GM18508 (cell line): ENCODE data around the gene ALOX5.

Experiments used
- ATAC-seq: cut with Tn5 transposase; IDR thresholded peaks from one replicate; pipeline ENCODE4 v1.9.1; 2021; ENCODE audit warnings: moderate number of reproducible peaks; ENCODE audit not compliant: insufficient read depth, unreplicated experiment

ALOX5 gene

DNA sequence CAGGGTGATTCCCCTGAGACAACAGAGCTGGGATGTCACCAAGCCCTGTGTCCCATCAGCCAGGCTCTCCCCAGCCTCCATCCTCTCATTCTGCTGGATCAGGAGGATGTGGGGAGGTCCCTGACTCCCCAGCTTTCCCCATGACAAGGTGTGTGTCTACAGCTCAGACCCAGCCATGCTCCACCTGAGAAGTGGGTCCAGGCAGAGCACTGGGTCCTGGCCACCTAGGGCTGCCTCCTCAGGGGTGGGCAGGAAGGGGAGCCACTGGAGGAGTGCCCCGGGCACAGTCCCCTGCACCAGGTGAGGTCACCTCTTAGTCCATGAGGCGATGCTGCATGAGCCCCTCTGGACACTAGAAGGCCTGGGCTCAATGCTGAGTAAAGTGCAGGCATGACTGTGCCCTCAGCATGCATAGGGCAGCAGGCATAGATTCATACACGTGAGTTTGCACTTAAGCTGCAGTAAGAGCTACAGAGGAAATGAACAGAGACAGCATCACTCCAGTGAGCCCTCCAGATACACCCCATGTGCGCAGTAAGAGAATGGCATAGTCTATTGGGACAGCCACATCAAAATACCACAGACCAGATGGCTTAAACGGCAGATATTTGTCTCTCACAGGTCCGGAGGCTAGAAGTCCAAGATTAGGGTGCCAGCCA lies 48.3 kb downstream of the ALOX5 start:
- no peak for ATAC-seq

DNA sequence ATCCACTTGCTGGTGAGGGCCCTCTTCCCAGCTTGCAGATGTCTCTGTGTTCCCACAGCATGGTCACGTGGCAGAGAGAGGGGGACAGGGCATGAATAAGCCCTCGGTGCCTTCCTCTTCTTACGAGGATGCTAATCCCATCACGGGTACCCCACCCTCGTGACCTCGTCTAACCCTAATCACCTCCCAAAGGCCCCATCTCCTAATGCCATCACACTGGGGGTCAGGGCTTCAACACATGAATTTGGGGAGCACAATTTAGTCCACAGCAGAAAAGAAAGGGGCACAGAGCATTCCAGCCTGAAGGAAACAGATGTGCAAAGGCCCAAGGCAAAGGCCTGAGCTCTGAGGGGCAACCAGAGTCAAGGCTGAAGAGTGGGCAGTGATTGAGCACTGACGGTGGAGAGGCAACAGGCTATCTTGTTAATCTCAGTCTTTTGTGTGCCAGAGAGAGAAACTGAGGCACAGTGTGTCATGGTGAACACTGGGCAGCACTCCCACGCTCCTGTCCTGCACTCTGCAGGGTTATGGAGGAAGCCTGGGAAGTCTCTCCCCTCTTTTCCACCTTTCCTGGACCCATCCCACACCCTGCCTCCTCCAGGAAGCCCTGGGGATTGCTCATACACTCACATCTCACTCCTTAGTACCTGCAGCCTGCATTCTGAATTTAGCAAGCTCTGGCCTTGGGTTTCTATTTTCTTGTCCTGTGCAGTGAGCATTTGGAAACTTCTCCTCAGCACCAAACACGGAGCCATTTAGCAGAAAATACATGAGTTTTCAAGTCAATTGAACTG lies 49.0 kb downstream of the ALOX5 start:
- ATAC-seq: no peak

DNA sequence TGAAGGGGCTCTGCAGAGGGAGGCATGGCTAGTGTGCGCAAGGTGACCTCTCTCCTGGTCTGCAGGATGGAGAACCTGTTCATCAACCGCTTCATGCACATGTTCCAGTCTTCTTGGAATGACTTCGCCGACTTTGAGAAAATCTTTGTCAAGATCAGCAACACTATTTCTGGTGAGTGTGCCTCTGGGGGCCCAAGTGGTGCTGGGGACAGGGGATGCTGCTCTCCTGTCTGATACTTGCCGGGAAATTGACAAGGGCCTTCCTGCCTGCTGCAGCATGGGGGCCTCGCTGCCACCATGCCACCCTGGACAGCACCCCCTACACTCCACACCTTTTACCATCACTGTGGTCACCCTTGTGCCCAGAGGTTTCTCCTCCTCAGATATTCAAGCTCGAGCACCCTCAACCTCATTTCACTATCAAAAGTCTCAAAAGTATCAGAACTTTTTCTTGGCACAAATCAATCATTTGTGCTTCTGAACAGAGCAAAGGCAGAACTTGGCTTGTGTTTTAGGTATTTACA lies 50.0 kb downstream of the ALOX5 start:
- no peak for ATAC-seq

DNA sequence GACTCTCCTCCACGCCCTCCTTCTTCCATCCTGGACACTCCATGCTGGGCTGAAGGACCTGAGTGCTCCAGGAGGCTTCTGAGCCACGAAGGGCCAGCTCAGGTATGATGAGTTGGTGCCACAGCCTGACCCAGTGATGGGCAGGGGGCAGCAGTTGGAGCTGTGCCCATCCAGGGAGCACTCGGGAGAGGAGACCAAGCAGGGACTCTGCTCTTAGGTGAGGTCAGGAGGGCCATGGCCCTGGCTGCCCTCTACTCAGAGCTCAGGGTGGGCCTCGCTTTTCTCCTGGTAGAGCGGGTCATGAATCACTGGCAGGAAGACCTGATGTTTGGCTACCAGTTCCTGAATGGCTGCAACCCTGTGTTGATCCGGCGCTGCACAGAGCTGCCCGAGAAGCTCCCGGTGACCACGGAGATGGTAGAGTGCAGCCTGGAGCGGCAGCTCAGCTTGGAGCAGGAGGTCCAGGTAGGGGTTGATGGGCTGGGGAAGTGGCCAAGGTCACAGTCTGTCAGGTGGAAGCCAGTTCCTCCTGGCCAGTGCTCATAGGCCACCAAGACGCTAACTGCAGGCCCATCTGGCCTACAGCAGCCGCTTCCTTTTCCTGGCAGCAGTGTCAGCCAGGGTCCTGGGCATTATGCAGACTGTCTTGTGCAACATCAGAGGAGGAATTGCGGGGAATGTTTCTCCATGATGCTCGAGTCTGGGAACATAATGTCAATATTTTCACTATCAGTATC lies 50.8 kb downstream of the ALOX5 start:
- ATAC-seq: no peak

DNA sequence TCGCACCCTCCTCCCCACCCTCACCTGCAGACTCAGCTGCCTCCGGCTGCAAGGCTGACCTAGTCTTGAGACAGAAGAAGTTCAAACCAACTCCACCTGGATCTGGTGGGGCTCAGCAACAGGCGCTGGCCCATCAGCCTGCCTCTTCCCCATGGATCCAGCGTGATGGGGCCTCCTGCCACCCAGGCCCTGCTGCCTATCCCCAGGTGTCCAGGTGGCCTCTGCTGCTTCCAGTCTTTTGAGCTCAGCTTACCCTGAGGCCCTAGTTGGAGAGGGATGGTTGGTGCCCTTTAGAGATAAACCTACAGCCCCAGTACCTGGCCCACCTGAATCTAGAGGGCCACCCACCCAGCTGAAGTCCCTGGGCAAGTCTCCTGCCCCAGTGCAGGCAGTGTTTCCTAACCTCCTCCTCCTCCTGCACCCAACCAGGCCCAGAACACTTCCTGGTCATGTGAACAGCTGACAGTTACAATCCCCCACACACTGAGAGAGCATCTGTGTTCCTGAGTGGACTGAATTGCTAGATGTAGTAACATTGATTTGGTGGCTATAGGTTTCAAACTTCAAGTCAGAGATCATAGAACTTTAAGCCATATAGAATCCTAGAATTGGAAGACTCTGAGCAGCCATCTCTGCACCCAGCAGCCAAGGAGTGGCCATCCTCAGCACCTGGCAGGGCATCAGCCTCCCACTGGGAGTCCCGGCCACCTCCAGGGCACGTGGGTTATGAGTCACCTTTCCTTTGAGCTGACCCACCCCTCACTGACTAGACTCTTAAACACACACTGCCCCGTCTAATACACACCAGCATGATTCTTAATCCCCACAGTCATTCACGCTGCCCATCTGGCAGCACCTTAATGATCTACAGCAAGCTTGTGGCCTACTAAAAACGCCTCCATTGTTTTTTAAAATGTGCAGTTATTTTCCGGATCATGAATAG lies 51.9 kb downstream of the ALOX5 start:
- ATAC-seq: no peak

DNA sequence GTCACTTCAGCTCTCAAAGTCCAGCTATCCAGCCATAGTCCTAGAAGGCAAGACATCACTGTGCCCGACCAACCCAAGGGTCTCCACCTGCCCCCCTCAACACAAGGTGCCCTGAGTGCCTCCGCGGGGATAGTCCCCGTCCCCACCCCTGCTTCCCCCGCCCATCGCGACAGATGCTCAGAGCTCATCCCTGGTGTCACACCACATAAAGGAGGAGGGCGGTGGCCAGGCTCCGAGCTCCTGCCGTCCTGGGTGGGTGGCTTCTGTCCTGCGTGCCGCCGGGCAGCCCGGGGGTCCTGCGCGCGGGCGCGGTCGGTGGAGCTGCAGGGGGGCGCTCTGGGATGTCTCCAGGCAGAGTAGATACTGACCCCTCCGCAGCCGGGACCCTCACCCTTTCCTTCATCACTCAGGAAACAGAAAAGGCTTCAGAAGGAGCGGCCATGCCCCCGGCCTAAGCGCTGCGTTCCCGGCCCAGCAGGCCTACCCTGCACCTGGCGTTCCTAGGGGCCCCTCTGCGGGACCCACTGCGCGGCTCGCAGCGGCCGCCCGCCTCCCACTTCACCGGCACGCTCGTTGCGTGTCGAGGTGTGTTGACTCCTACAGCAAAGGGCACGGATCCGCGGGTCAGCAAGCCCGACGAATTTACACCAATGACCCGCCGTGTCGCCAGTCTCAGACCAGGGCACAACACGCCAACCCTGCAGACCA lies 53.4 kb downstream of the ALOX5 start:
- ATAC-seq: no peak

DNA sequence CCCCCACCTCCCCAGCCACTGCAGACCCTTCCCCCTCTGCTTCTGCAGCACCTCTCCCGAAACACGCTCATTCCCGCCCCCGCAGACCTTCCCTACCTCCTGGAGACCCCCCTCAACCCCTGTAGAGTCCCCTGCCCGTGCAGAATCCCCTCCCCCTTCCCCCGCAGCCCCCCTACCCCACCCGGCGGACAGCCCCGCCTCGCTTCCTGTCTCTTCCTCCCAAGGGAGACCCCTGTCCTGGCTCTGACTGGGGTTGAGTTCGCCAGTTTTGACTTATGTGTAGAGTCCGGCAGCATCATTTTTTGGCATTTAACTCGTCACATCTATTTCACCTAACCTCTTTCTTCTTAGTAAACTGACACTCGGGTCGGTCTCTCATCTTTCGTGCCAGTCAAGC lies 54.0 kb downstream of the ALOX5 start:
- ATAC-seq: no peak

DNA sequence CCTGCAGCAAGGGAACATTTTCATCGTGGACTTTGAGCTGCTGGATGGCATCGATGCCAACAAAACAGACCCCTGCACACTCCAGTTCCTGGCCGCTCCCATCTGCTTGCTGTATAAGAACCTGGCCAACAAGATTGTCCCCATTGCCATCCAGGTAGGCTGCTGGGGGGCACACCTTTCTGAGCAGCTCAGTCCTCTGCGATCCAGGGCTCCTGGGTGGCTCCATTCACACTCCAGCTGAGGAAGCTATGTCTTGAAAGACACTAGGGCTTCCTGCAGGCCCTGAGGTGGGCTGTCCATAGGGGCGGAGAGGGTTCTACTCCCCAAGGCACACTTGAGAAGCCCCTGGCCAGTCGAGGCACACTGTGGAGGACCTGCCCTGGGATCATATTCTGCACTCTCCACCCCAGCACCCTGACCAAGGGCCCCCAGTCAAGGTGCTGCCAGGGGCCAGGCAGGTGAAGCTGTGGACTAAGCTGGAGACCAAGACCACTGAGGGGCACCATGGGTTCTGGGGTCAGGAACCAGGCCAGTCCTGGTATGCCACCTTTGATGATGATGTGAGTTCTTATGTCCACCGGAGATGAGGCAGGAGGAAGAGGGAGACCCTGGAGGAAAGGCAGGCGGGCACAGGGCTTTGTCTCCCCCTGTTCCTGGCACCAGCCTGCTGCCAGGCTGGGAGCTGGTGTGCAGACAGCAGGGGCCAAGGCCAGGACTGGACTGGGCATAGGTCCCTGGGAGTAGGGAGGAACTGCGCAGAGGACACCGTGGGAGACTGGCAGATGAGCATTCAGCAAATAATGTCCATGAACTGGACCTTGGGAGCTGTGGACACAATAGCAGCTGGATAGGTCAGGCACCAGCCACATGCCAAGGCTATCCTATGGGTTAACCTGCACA lies 54.8 kb downstream of the ALOX5 start:
- ATAC-seq: no peak

DNA sequence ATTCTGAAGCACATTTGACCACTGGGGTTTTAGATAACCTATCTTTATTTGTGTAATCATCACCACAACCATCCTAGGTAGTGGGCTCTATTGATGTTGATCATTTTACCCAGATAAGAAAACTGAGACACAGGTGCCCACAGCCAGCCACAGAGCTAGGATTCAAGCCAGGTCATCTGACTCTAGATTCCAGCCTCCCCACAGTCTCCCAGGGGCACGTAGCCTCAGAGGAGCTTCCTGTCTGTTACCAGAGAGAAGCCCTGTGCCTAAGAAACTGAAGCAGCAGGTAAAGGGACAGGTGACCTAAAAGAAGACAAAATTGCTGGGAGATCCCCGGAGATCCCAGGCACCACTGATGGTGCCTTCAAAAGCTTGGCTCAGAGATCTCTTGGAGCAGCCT lies 55.8 kb downstream of the ALOX5 start:
- no peak for ATAC-seq

DNA sequence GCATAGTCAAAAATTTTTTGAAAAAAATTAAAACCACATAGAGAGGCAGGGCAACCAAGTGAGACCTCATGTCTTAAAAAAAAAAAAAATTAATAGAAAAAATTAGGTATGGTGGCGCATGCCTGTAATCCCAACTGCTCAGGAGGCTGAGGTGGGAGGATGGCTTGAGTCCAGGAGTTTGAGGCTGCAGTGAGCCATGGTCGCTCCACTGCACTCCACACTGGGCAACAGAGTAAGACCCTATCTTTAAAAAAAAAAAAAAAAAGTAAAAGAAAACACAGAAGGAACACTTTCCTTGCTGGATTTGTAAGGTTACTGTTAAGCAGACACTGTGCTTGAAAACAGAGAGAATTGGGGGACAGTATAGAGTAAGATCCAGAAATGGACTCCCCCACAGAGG lies 58.1 kb downstream of the ALOX5 start:
- no peak for ATAC-seq

DNA sequence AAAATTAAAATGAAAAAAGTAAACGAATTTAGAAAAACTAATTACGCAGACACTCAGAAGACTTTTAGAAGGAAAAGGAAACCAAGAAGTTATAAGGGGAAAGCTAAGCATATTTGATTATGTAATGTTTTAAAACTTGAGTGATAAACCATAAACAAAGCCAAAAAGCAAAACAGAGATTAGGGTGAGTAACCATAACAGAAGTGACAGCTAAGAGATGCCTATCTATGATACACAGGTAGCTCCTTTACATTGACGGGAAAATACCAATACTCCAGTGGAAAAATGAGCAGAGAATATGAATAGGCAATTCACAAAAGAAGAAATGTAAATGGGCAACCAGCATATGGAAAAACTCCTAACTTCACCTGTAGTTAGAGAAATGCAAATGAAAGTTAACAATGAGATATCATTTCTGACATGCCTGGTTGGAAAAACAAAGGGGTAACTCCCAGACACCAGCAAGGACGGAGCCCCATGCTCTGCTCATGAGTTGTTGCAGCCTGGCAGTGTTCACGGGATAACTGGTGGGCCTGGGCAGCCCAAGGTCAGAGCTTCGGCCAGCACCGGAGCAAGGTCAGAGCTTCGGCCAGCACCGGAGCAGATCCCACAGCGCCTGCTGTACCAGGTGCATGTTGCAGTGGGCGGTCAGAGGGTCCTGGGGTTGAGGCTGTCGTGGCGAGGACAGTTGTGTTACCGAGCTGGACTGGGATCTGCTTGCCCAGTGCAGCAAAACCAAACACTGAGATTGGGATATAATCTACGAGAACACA lies 58.9 kb downstream of the ALOX5 start:
- ATAC-seq: no peak

DNA sequence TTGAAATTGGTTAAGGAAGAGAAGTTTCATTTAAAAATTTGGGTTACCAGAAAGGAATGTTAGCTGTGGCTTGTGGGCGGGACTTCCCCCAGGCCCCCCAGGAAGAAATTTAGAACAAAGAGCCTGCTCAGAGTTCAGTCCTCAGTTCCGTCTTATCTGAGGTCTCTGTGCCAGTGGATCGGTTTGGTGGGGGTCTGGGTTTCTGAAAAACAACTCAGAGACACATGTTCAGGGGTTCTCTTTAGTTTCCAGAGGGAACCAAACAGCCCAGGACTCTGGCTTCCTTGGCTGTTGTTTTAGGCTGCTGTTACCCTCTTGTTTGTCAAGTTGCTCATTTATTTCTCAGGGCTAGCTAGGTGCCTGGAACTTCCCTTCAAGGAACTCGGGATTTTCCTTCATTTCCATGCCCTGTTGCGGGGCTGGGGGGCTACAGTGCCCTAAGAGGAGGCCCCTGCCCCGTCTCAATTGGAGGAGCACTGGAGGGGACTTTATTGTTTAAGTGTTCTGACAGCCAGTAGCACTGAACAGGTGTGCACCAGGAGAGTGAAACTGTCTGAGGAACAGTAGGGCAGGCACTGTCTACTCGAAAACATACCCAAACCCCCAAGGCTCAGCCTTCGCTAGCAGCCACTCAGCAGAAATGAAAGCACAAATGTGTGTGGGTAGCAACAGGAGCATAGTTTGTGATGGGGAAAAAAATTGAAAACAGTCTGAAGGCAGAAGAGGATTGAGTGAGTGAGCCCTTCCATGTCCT lies 59.9 kb downstream of the ALOX5 start:
- no peak for ATAC-seq

DNA sequence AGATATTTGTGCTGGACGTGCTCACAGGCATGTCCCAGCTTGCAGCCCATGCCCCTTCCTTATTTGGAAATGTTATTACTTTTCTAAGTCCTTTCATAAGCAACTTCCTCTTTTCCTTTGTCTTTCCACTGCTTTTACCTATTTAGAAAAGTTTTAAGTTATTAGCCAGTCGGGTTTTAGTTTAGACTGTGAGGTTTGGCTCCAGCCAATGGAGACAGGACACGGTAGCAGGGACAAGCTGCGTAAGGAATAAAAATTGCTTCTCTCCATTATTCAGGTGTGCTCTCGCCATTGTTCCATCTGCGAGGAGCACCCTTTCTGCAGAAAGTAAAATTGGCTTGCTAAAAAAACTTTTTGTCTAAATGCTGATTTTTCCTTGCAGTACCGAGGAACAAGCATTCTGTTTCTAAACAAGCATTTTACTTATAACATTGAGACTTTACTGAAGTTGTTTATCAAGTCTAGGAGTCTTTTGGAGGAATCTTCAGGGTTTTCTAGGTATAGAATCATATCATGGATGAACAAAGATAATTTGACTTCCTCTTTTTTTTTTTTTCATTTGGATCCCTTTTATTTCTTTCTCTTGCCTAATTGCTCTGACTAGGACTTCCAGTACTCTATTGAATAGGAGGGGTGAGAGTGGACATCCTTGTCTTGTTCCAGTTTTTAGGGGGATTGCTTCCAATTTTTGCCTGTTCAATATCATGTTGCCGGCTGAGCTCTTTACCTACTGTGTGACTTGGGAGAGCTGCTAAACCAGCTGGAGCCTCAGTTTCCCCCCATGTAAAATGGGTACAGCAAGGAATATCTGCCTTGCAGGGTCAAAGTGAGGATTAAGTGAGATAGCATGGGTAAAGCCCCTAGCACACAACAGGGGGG lies 63.8 kb downstream of the ALOX5 start:
- no peak for ATAC-seq

DNA sequence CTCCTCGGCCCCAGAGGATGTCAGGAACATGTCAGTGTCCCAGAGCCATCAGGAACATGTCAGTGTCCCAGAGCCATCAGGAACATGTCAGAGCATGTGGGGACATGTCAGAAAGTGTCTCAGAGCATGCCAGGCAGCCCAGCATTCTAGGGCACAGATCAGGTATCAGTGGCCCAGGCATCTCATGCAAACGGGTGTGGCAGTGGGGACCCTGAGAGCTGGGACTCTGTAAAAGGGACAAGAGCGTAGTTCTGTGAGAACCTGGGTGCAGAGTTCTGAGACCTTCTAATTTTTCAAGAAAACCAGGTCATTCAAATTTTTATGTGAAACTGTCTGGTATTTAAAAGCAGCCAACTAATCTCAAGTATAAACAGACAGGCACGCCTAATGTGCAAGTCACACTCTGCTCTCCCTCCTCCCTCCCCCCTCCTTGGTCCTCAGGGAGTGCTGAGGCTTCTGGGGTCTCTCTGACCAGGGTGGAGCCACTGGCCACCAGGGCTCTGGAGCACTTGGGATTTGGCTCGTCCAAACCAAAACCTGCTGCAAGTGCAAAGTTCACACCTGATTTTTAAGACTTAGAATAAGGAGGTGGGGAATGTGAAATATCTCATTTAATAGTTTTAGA lies 64.6 kb downstream of the ALOX5 start:
- no peak for ATAC-seq

DNA sequence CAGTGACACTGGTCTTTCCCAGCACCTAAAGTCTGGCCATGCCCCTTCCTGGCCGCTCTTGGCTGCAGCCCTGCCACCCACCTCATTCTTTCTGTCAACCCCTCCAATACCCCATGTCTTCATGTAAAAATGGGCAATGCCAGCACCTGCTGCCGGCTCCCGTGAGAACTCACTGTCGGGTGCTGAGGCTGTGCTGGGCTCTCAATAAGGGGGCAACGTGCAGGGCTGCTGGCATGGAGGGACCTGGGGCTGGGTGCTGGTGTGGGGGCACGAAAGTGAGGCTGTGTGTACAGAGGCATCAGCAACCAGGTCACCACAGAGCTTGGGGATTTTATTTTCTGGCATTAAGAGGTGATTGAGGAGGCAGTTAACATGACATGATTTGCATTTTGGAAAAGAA lies 65.3 kb downstream of the ALOX5 start:
- ATAC-seq: no peak

DNA sequence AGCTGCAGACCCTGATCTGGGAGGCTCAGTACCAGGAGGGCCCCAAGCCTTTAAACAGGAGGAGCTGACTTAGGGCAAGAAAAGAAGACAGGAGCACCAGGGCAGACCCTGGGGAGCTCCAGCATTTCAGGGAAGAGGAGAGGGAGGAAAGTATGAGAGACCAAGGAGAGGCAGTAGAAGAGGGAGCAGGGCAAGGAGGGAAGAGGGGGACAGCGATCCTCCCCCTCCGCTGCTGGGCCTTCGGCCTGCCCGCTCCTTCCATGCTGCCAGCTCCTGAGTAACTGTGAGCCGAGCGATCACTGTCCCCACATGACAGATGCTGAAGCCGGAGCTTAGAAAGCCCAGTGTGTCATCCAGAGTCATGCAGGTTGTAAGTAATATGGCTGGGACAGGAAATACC lies 65.9 kb downstream of the ALOX5 start:
- no peak for ATAC-seq
